NCI-H2196 (cell line): ENCODE results near the gene RPL32.
"Not testable (repeated sequence)": the region's sequence is repeated elsewhere in the genome, so short reads cannot be mapped to it uniquely, and the experiment has no call there.

Experiments
- DNase-seq: peaks from one replicate; lab custom pipeline; 2025; ENCODE audit not compliant: unreplicated experiment; lab: John Stamatoyannopoulos, UW

The RPL32 gene

DNA sequence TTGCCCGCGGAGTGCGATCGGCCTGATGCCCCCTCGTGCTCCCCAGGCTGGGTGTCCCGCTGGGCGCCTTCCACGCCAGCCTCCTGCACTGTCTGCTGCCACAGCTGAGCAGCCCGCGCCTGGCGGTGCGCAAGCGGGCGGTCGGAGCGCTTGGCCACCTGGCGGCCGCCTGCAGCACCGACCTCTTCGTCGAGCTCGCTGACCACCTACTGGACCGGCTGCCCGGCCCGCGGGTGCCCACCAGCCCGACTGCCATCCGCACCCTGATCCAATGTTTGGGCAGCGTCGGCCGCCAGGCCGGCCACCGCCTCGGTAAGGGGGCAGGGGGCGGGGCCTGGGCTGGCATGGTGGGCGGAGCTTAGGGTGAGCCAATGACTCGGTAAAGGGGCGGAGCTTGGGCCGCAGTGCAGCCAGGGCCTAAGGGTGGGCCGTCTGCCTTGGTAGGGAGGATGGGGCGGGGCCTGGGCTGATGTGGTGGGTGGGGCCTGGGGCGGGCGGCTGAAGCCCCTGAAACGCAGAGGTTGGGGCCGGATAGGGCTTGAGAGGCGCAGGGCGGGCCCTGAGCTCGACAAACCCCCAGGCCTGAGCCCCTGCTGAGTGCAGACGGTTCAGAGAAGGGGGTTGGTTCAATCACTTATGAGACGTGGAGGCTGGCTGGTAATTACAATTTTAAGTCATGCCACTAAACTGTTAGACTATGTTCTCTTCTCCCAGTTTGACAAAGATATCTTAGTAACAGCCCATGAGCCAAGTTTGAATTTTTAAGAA lies 31.2 kb downstream of the RPL32 start:
- peak; percentile 85 for DNase-seq

DNA sequence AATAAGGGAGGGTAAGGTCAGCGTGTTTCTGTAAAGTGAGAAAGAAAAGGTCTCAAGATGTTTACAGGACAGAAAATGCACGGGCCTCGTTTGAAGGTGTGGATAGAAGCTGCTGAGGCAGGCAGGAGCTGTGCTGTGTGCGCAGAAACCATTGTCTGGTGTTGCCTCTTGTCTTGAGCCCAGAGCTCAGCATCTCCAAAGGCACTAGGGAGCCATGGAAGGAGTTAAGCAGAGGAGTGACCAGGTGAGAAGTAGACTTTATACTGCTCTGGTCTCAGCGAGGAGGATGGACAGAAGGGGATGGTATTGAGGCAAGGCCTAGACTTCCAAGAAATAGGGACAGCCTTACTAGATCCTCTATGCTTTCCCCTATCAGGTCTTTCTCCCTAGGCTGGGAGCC lies 31.9 kb downstream of the RPL32 start:
- DNase-seq, result no peak

DNA sequence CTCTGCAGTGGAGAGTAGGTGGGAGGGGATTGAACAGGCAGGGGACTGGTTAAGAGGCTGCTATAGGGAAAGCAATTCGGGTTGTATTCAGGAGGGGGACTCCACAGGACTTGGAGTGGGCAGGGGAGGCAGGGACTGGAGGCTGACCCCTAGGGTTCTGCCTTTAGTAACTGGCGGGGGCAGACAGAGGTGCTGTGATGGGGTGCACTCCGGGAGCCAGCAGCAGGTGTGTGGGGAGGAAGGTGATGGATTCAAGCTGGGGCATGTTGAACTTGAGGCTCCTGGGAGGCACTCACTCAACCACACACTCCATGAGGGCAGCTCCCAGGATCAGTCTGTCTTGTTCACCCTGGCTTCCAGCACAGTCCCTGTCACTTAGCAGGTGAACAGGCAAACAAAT lies 32.4 kb downstream of the RPL32 start:
- no peak for DNase-seq

DNA sequence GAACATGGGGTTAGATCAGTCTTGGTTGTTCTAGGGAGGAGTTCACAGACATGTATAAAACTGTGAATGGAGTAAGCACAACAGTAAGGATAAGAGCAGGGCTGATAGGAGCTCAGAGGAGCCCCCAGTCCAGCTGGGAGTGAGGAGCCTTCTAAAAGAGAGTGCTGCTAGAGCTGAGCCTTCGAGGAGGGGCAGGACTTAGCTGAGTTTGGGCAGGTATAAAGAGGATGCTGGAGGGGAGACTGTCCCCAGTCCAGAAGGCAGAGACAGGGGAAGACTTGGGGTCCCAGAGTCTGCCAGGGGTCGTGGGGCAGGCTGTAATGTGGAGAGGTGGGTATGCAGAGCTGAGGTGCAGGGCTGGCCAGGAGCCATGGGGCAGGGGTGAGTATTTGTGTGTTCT lies 32.8 kb downstream of the RPL32 start:
- DNase-seq, result no peak

DNA sequence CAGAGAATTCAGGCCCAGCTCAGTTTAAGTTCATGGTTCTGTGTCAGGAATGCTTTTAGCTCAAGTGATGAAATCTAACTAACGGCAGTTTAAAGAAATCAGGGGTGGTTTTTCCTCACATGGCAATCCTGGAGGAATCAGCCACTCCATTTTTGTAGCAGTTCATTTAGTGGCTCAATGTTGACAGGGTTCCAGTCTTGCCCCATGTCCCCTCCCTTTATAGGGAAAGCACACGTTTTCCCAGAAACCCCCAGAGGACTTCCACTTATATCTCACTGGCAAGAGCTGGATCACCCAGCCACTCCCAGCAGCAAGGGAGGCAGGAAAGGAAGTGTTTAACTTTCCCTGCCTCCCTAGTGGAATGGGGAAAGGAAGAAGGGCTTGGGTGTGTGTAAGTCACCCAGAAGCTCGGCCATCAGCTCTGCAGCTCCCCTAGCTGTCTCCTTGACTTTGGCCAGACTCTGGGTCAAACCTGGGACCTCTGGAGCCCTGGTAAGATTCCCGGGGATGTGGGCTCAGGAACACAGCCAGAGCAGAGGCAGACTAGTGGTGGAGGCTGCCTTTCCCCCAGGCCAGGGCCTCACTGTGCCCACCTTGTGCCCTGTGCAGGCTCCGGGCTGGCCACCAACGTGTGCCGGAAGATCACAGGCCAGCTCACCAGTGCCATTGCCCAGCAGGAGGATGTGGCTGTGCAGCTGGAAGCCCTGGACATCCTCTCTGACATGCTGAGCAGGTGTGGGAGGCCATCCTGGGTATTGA lies 33.6 kb downstream of the RPL32 start:
- no peak for DNase-seq

DNA sequence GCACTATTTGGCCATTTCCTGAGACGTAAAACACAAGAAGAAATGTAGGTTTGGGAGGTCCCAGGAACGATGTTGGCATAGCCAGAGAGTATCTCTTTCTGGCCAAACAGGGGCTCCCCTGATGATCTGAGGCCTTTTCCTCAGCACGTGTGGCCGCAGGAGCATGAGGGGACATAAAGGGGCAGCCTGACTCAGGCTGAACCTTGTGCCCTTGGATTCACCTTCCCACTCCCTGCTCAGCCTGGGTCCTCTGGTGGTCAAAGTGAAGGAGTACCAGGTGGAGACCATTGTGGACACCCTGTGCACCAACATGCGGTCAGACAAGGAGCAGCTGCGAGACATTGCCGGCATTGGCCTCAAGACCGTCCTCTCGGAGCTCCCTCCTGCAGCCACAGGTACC lies 34.3 kb downstream of the RPL32 start:
- DNase-seq, result no peak

DNA sequence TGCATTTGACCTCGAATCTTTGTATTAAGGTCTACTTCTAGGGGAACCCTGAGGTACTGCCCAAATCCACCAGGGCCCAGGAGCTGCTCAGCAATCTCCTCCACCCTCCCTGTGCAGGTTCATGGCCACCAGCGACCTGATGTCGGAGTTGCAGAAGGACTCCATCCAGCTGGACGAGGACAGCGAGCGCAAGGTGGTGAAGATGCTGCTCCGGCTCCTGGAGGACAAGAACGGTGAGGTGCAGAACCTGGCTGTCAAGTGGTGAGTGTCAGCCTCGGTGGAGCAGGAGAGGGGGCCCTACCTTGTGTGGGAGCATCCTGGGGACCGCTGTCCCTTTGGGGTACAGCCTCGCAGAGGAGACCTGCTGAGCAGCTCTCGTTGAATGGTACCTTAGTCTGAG lies 38.0 kb downstream of the RPL32 start:
- no peak for DNase-seq

DNA sequence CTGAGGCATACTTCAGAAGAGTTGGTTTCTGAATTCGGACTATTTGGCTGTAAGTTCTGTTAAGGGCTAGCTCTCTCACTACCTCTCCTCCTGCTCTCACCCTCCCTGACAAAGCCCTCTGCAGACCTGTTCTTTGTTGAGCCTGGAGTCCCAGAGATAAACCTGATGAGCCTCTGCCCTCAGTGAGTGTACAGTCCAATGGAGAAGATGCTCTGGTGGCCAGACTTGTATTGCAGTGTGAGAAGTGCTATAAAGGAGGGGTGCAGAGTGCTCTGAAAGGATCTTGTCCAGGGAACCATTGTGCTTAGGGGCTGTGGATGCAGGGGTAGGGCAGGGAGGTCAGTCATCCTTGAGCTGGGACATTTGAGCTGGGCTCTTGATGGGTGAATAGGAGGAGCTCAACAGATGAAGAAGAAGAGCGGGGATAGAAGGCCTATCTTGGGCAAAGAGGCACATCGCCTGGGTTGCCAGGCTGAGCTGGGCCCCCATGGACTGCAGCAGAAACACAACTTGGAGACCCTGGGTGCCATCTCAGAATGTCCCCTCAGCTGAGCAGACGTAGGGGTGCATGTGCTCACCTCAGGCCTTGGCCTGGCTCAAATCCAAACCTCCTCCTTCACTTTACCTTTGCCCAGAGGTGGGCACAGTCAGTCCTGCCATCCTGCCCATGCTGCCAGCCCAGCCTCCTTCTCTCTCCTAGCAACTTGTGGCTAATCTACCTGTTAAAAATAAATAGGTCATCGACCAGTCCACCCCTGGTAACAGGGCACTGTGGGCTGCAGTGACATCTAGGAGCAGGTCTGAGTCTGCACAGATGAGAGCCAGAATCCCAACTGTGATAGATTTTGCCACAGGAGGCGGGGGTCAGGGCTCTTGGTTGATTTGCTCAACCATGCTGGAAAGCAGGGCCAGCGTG lies 41.6 kb downstream of the RPL32 start:
- DNase-seq, result no peak

DNA sequence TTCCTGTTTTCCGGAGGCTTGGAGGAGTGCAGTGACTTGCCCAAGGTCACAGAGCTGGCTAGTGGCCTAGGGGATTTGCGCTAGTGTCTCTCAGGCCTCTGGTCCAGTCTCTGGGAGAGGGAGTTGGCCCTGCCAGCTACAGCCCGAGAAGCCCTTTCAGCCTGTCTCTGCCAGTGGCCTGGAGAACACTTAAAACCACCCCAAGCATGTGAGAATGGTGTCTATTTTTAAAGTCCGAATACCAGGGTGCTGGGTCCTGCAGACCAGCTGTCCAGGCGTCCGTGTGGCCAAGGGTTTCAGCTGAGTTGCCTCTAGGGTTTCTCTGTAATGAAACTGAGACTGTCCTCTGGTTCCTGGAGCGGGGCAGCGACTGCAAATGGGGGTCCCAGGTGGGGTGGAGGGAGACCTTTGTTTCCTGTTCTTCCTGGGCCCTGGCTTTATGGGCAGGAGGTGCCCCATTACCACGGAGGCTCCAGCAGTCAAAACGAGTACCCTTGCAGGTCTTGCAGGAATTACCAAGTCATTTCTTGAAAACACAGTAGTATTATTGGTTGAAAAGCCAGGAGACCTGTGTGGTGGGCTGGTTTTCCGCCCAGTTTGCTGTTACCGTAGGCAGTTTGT lies 42.7 kb downstream of the RPL32 start:
- DNase-seq, result no peak

DNA sequence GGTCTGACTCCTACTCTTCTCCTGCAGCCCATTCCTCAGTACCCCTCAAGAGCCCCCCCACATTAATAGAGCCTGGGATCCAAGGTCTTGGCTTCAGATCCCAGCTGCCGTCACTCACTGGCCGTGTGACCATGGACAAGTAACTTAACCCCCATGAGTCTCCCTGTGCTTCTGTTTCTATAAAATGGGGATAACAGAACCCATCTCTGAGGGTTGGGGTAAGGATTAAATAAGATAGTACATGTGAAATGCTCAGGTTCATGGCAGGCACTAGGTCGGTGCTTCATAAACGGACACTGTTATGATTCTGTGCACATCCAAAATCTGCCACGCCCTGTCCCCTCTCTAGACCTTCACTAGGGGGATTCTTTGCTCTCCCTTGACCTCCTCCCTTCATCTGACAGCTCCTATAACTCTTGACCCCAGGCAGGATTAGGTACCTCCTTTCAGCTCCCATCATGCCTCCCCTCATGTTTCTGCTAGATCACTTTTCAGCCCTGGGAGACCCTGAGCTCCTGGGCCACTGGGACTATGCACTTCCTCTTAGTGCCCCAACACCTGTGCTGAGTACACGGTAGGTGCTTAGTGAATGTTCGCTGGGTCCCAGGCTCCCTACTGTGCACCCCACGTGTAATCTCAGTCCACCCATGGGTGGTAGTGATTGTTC lies 43.3 kb downstream of the RPL32 start:
- no peak for DNase-seq

DNA sequence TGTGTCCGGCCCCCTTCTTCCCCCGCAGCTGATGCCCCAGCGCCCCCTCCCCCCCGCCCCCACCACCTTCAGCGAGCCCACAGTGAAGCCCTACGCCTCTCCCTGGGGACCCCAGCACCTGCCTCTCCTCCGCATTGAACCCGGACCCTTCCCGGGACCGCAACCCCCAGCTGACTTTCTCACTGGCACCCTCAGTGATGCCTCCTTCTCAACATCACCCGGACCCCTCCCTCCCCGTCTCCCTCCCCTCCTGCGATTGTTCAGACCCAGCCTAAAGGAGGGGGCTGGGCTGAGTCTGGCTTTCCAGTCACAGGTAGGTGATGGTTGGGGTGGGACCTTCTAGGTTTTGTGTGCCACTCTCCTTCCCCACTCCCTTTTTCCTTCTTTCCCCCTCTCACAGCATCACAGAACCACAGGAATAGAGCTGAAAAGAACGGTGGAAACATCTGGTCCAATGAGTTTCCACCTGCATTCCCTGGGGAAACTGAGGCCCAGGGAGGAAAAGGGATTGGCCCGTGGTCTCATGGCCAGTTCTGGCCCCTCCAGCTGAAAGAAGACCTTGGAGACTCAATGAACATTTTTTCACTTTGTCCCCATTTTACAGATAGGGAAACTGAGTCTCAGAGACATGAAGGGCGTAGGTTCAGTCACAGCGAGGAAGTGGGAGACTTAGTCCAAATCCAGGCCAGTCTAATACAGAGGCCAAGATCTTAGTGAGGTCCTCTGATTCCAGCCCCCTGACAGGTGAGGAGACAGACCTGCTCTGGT lies 44.1 kb downstream of the RPL32 start:
- DNase-seq, result no peak

DNA sequence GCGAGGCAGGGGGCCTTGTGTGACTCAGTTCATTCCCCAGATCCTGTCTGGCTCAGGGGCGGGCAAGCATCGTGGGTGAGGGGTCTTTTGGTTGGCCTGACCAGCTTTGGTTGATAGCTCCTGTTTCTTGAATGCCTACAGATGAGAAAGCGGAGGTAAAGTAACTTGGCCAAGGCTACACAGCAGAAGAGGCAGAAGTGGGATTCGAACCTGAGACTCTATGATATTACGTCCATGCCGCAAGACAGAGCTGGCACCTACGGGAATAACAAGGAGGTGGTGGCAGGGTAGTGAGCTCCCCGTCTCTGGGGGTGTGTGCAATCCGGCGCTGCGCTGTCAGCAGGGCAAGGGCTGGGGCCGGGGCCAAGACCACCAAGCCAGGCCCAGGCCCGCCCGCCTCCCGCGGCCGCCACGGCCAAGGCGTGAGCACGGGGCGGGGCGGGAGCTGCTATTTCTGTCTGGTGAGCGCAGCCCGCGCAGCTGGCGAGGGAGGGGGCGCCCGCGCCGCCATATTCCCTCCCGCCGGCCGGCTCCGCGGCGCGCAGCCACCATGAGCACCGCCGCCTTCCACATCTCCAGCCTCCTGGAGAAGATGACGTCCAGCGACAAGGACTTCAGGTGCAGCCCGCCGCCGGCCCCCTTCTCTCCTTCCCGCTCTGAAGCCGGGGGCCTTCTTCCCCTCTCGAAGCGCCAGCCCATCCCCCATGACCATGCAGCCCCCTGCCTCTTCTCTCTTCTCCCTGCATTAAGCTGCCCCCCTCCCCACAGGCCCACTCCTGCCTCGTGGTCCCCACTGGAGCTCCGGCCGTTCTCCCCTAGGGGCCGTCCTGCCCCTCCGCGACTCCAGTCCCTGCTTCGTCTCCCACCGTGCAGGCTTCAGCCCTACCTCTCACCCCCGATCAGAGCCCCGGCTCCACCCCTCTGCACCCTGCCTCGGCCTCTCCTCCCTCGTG lies 44.9 kb downstream of the RPL32 start, which contains the start of gene CAND2:
TSS of gene CAND2 (plus strand) at position 510 of the 953 bp plus-strand sequence. CDS start at position 551, 41 bp downstream.
- DNase-seq, result peak; percentile 46

DNA sequence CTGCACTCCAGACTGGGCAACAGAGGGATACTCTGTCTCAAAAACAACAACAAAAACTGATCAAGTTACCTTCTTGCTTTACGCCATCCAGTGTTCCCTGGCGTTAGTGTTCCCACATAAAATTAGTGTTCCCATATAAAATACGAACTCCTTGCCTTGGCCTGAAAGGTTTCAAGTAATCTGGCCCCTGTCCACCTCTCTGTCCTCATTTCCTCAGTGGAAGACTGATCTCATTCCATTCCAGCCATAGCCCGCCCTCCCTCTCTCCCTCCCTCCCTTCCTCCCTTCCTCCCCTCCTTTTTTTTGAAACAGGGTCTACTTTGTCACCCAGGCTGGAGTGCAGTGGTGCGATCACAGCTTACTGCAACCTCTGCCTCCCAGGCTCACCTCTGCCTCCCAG lies 47.7 kb downstream of the RPL32 start:
- no peak for DNase-seq

DNA sequence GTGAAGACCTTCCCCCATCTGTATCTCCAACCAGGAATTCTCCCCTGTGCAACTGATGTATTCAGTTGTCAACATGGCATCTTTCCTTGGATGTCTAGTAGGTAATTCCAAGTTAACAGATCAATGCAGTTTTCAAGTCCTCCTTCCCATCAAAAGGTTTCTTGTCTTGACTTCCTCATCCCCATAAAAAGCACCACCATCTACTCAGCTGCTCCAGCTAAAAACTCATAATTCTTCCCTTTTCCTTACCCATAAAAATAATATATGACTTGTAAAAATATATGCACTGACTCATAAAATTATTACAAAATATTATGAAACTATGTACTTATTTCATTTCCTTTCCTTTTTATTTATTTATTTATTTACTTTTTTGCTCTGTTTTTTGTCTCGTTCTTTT lies 49.9 kb downstream of the RPL32 start:
- DNase-seq, result no peak

DNA sequence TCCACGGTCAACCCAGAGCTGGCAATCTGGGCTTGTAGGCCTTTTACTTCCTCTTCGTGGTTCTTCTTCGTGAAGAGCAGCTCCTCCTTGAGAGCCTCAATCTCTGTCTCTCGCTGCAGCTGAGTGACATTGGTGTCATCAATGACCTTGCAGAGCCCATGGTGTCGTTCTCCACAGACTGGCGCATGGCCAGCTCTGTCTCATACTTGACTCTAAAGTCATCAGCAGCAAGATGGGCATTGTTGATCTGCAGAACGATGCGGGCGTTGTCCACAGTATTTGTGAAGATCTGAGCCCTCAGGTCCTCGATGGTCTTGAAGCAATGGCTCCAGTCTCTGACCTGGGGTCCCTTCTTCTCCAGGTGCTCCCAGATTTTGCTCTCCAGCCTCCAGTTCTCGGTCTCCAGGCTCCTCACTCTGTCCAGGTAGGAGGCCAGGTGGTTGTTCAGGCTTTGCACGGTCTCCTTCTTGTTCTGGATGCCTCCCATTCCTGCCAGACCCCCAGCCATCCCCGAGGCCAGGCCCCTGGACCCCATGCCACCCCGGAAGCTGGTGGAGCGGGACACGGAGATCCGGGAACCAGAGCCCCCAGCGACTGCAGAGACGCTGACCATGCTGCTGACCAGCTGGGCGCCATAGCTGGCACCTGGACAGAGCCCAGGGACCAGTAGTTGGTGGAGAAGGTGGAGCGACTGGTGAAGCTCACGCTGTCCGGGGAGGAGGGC lies 53.2 kb downstream of the RPL32 start:
- not testable (repeated sequence) for DNase-seq

DNA sequence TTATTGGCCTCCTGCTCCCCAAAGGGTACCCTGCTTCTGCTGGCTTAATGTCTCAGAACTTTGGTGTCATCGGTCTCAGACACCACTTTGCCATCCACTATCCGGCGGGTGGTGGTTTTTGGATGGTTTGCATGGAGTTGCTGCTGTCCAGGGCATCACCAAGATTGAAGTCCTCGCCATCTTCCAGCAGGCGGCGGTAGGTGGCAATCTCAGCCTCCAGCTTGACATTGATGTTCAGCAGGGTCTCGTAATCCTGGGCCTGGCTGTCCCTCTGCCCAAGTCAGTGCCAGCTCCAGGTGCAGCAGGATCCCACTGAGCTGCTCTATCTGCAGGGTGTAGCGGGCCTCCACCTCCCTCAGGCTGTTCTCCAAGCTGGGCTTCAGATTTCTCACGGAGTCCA lies 54.0 kb downstream of the RPL32 start:
- DNase-seq, result peak; percentile 11

DNA sequence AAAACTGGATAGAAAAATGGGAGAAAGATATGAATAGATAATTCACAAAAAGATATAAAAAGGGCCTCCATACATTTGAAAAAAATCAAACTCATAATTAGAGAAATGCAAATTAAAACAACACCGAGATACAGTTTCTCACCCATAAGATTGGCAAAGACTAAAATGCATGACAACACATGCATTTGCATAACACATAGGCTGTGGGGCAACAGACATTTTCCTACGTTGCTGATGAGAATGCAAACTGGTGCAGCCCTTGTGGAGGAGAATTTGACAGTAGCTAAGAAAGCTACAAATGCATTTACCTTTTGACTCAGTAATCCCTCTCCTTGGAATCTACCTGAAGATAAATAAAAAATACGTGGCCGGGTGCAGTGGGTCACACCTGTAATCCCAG lies 56.3 kb downstream of the RPL32 start:
- no peak for DNase-seq
